HG03139 (cell line): Measurements from ENCODE around the gene CFAP141.
"Not testable (repeated sequence)": the region's sequence is repeated elsewhere in the genome, so short reads cannot be mapped to it uniquely, and the experiment has no call there.

Source experiments
- ATAC-seq: cut with Tn5 transposase; IDR thresholded peaks from one replicate; pipeline ENCODE4 v1.9.1; 2021; ENCODE audit not compliant: unreplicated experiment

The CFAP141 gene

DNA sequence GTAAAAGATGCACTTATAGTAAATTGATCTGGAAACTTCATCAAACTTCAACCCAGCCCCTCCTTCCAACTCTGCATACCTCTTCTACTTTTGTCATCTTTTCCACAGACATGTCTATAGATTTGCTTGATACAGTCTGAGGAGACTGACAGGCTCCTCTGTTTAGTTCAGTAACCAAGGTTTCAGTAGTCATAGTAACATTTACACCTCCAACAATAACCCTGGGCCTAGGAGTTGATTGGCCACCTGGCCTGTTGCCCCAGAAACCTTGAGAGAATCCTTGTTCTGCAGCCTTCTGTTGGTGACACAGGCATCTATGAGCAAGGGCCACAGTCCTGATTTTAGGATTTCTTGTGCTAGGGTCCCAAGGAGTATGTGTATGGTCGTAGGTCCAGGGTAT lies at the start of gene CFAP141:
Gene CFAP141, minus strand, starts transcription at position 138 of the 400 bp plus-strand sequence. Its CDS starts 26 bp downstream, at position 112.
- ATAC-seq, result no peak

DNA sequence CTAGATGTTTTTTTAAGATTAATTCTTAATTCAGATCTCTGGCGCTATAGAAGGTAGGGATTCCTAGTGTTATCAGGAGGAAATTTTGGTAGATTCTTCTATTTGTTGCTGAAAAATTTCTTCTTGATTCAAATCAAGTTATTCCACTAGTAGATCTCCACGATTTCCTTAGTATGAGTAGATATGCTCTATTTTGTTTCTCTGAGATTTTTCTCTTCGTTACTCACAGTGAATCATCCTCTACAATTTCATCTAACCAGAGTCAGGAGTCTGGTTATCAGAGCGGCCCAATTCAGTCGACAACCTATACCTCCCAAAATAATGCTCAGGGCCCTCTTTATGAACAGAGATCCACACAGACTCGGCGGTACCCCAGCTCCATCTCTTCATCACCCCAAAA lies 47.5 kb upstream of the CFAP141 start:
- ATAC-seq, result no peak

GRCh38 chr1:154241703-154242351 lies 35.7 kb upstream of the CFAP141 start:
- no peak for ATAC-seq

GRCh38 chr1:154240294-154240833 lies 34.2 kb upstream of the CFAP141 start:
- no peak for ATAC-seq

DNA sequence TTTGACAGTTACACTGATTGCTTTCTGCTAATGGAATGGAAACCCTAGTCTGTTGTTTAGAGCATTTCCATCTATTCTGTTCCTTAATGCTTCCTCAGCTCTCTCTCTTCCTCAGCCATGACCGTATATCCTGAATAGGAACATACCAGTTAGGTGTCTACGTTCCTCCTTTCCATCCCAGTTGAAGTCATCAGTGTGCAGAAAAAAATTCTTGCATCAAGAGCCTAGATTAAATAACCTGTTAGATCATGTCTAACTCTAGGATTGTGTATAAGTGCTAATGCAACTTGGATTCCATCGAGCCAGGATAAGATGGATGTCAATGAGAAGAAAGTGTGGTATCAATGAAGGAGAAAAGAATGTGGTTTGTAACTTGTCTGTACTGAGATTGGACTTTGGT lies 33.4 kb upstream of the CFAP141 start:
- no peak for ATAC-seq

GRCh38 chr1:154237880-154238506 lies 31.9 kb upstream of the CFAP141 start:
- ATAC-seq, result no peak

- no peak for ATAC-seq
Observed at GRCh38 chr1:154237435-154237834, 31.3 kb upstream of the CFAP141 start.

DNA sequence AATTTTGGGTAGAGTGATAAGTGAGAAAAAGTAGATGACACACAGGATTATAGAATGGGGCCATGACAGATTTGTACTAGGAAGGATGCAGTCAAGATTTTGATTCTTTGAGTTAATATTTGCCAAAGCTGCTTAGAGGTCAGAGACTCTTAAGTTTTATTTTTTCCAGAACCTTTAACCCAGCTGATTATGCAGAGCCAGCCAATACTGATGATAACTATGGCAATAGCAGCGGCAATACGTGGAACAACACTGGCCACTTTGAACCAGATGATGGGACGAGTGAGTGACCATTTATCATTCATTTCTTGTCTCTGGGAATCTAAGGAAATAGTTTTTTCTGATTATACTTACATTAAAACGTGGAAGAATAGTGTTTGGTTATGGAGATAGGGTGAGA lies 30.7 kb upstream of the CFAP141 start:
- no peak for ATAC-seq

DNA sequence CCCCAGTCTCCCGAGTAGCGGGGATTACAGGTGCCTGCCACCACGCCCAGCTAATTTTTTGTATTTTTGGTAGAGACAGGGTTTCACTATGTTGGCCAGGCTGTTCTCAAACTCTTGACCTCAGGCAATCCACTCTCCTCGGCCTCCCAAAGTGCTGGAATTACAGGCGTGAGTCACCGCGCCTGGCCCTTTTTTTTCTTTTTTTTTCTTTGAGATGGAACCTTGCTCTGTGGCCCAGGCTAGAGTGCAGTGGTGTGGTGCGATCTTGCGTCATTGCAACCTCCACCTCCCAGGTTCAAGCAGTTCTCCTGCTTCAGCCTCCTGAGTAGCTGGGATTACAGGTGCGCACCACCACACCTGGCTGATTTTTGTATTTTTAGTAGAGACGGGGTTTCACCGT lies 27.0 kb upstream of the CFAP141 start:
- not testable (repeated sequence) for ATAC-seq

DNA sequence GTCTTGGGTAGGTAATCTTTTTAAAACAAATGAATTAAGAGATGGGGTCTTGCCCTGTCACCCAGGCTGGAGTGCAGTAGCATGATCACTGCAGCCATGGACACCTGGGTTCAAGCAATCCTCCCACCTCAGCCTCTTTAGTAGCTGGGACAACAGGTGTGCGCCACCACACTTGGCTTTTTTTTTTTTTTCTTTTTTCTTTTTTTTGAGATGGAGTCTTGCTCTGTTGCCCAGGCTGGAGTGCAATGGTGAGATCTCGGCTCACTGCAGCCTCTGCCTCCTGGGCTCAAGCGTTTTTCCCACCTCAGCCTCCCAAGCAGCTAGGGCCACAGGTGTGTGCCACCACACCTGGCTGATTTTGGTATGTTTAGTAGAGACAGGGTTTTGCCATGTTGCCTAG lies 25.0 kb upstream of the CFAP141 start:
- not testable (repeated sequence) for ATAC-seq

GRCh38 chr1:154225370-154225769 lies 19.2 kb upstream of the CFAP141 start:
- ATAC-seq, result no peak

DNA sequence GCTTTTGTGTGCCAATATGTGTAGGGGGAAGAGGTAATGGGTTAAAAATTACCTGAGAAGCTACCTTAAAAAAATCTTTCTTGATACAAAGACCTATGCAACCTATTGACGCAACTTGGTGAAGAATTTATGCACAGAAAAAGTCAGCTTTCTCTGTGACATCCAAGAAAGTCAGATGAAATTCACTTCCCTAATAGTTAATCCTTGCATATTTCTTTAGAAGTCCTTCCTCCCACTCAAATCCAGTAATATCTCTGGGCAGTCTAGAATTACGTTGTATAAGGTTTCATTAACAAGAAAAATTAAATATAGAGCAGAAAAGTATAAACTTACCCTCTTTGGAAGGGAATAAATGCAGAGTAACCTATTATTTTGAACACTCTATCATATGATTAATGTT lies 17.5 kb upstream of the CFAP141 start:
- no peak for ATAC-seq

DNA sequence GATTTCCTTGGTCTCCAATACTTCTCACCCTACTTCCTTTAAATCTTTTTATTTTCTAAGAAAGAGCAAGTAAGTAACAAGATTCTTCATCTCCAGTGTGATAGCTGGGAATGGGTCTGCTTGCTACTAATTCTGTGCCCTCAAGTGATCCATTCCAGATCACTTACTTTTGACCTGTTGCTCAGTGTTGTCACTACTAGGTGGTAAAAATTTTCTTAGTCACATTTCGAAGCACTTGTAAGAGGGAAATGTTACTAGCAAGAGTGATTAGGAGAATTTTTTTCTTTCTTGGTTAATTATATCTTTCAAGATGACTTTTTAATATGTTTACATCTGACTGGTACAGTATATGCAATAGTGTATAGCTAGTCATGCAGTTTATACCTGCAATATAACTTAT lies 16.8 kb upstream of the CFAP141 start:
- ATAC-seq, result no peak

DNA sequence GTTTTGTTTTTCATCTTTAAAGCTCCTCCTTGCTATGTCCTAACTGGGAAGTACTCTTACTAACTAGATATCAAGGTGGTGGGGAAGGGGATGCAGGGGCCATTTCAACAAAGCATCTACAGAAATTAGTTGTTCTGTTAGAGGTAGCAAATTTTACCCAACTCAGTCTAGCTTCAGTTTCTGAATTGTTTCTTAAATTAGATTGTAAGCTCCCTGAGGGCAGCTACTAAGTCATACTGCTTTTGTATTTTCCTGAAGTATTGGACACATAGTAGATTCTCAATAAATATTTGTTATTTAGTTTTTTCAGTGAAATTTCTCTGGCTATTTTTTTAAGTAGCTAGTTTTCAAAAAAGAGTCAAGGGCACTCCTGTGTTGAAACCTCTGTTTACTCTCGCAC lies 16.4 kb upstream of the CFAP141 start:
- ATAC-seq, result no peak

DNA sequence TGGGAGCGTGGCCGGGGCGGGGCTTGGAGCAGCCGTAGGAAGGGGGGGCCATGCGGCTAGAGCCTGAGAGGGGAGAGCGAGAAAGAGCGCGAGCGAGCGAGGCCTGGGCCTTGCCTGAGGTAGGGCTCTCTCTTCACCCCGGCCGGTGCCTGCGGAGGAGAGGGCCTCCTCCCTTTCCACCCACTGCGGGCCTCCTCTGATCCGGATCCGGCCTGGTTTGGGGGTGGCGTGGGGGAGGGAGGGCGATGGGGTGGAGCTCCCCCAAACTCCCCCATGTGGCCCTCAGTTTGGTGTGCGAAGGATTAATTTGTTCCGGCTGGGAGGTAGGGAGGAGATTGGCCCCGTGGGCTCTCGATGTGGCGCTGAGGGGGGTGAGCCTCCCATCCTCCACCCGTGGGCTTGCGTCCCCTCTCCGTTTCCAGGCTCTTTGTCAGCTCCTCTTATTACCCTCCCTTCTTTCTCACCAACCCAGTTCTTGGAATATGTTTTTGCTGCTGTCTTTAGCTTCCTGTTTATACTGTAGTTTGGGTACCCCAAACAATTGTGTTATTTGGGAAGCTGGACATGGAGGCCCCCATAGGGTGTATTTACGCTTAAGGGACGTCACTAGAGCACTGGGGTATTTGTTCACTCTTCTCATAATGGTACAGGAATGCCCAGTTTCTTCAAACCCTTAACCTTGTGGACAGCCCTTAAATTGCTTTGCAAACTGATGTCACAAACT lies 15.3 kb upstream of the CFAP141 start:
- no peak for ATAC-seq

DNA sequence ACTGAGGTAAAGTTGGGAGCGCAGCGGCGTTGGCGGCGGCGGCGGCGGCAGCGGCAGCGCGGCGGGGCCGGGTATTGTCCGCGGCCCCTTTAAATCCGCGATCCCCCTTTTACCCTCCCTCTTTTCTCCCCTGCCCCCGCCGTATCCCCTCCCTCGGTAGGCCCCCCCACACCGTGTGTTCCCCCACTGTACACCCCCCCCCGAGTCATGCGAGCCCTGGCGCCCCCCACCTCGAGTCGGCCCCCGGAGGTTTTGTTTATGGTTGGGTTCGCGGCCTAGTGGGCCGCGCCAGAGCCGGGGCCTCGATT lies 14.8 kb upstream of the CFAP141 start:
- ATAC-seq, result no peak

DNA sequence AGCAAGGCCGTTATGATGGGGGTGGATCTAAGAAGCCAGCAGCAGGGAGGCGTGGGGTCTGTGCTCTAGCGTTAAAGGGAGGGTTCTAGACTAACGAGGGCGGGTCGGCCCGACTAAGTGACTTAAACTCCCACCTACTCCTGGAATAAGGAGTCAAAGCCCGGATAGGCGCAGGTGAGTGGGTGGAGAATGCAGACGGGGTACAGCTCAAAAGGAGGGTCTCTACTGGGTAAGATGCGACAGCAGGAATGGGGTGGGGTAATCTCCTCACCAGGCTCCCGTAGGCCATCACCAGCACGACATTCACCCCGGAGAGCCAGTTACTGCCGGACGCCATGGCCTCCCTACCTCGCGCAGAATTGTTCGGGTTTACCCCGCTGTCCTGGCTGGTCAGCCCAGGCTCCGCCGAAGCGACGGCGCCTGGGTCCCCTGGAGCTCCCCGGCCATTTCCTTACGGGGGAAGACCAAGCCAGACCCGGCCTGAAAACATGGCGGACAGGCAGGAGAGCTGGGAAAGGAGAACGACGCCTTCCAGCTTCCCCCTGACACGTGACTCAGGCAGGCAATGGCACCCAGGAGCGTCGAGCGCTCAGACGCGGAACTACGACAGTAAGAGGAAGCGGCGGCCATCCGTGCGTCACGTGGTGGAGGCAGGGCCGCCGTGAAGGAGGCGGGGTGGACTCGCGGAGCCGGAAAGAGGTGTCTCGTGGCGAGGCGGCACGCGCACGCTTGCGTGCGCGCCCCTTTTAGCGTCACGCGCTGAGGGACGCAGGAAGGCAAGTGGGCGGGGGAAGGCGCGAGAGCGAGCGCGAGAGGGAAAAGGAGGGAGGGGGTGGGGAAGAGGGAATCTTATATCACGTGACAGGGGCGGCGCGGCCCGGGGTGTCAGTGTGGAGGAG lies 14.2 kb upstream of the CFAP141 start, which contains the start of gene UBAP2L:
Gene UBAP2L, plus strand, starts transcription at position 885 of the 899 bp plus-strand sequence. CDS start 4,169 bp downstream, outside the sequence.
- peak; percentile 89 for ATAC-seq

DNA sequence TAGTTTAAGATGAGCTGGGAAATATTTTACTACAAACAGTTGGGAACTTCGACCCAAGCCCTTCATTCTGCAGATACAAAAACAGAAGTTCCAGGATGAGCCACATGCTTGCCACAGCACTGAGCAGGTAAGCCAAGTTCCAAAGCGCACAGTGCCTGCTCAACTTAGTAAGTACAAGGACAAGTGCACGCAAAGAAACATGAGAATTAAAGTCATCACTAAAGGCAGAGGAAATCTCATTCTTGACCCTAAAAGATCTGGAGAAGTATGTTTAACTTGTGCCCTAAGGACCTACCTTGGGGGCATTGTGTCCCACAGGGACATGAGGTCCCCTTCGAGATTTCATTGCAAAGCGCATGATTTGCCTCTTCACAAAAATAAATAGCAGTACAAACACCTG lies 13.4 kb upstream of the CFAP141 start:
- no peak for ATAC-seq

DNA sequence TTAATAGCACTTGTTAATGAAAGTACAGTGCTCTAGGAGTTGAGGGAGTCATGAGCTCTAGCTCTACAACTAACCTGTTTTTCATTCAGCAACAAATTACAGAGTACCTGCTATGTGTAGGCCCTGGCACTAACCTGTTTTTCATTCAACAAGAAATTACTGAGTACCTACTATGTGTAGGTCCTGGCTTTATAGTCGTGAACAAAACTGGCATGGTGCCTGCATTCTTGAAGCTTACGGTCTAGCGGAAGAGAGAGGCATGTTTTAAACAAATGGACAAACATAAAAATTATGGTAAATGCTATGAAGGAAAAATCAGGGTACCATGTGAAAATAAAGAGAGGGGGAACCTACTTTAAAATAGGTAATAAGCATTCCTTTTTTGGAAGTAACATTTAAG lies 12.4 kb upstream of the CFAP141 start:
- ATAC-seq, result no peak

DNA sequence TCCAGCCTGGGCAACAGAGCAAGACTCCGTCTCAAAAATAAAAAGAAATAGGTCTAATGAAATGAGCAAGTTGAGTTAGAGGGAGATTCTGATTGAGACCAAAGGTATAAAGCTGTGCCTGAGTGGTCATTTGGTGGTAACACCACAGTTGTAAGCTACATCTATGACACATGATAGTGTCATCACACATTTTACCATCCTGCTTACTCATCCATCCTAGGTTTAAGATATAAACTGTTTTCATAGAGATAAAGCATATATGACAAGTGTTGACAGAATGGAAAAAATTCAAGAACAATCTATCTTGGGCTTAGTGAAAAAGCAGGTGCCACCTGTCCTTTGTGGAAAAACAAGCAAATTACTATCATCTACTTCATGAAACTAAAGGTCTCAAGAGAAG lies 7.1 kb upstream of the CFAP141 start:
- ATAC-seq, result no peak

DNA sequence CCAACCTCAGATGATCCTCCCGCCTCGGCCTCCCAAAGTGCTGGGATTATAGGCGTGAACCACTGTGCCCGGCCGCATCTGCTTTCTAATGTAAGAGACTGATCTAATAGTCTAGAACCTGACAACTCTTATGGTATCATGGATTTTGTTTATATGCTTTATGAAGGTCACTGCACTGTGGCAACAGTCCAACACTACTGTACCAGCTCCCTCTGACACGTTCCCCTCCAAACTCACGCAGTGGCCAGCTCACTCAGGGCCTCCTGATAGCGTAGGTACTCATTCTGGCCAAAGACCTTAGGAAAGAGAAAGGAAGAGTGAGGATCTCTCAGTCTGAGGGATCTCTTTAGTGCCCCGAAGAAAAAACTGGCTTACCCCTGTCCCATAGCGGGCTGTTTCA lies 6.0 kb upstream of the CFAP141 start:
- ATAC-seq, result no peak
